ENCODE data around the gene SMOC2. TPM values are rescaled to one million over a fixed set of nuclear protein-coding genes. Genes with fewer than 3 reads are reported as not detected.
A peak's percentile ranks its signal among the peaks of the same experiment; 100 is the strongest.

The SMOC2 gene
- total RNA-seq, 4 donors from 2014 or later = 9.0 to 25.7 (median 15.2) TPM

GRCh38 chr6:168396561-168396960 lies 44.4 kb upstream of the SMOC2 start:
- H3K9me3 ChIP-seq = no peaks in the 10 kb centered on the region
- TF ChIP-seq CTCF (IDR thresholded peaks at IDR 0.05) (no peak), POLR2A (IDR thresholded peaks at IDR 0.05) (no peak)
- intact Hi-C loops (cut with DNase I) = no loop called here
- WGBS, 2 donors = 89 to 91% methylated on average over 16 of the region's 16 CpGs
- no peaks in the 10 kb centered on the region for H3K27me3 ChIP-seq
- no peak overlapping the region for H3K27ac ChIP-seq
- H3K36me3 ChIP-seq = no peaks in the 10 kb centered on the region
- DNase-seq = no peak
- peaks cover 0 to 8% of the 10 kb centered on the region in 2 donors for H3K4me1 ChIP-seq
- no peak overlapping the region for H3K4me3 ChIP-seq (replicated peaks in 1 of 3)

- TF ChIP-seq POLR2A (IDR thresholded peaks at IDR 0.05) (no peak), CTCF (IDR thresholded peaks at IDR 0.05) (no peak)
- Histone ChIP-seq H3K9me3 (no peaks in the 10 kb centered on the region), H3K27ac (no peak overlapping the region), H3K36me3 (no peaks in the 10 kb centered on the region), H3K4me1 (peaks cover 4 to 9% of the 10 kb centered on the region in 2 donors), H3K27me3 (no peaks in the 10 kb centered on the region), H3K4me3 (replicated peaks in 1 of 3) (no peak overlapping the region)
- DNase-seq = no peak
- WGBS, 2 donors = 81 to 90% methylated on average over 9 to 10 of the region's 10 CpGs
- intact Hi-C loops (cut with DNase I) = no loop called here
Observed at GRCh38 chr6:168397012-168397411, 44.0 kb upstream of the SMOC2 start.

GRCh38 chr6:168400037-168400436 lies 40.9 kb upstream of the SMOC2 start:
- 59 to 76% methylated on average over 2 of the region's 2 CpGs for WGBS, 2 donors
- Histone ChIP-seq H3K9me3 (no peaks in the 10 kb centered on the region), H3K27me3 (no peaks in the 10 kb centered on the region), H3K36me3 (no peaks in the 10 kb centered on the region), H3K4me1 (peaks cover 9 to 18% of the 10 kb centered on the region in 2 donors), H3K27ac (no peak overlapping the region), H3K4me3 (replicated peaks in 1 of 3) (no peak overlapping the region)
- intact Hi-C loops (cut with DNase I) = no loop called here
- DNase-seq = peak in 1 of 2 donors; percentile 1
- TF ChIP-seq POLR2A (IDR thresholded peaks at IDR 0.05) (no peak), CTCF (IDR thresholded peaks at IDR 0.05) (no peak)

- no peak overlapping the region for H3K4me3 ChIP-seq (replicated peaks in 1 of 3)
- peak in 1 of 2 donors; percentile 1 for DNase-seq
- no peak overlapping the region for H3K27ac ChIP-seq
- H3K36me3 ChIP-seq = no peaks in the 10 kb centered on the region
- no peaks in the 10 kb centered on the region for H3K9me3 ChIP-seq
- 82 to 96% methylated on average over 8 to 9 of the region's 9 CpGs for WGBS, 2 donors
- TF ChIP-seq CTCF (IDR thresholded peaks at IDR 0.05) (no peak), POLR2A (IDR thresholded peaks at IDR 0.05) (no peak)
- intact Hi-C loops (cut with DNase I) = no loop called here
- no peaks in the 10 kb centered on the region for H3K27me3 ChIP-seq
- peaks cover 12 to 26% of the 10 kb centered on the region in 2 donors for H3K4me1 ChIP-seq
Observed at GRCh38 chr6:168403370-168404005, 37.5 kb upstream of the SMOC2 start.

- TF ChIP-seq POLR2A (IDR thresholded peaks at IDR 0.05) (no peak), CTCF (IDR thresholded peaks at IDR 0.05) (no peak)
Observed at GRCh38 chr6:168404560-168404959, 36.4 kb upstream of the SMOC2 start.

More at GRCh38 chr6:168404560-168404959, 36.4 kb upstream of the SMOC2 start:
- intact Hi-C loops (cut with DNase I) = no loop called here
- WGBS, 2 donors = 23% methylated on average over 1 of the region's 1 CpG; no CpG with 5 or more reads in 1 of the 2 donors
- H3K9me3 ChIP-seq = no peaks in the 10 kb centered on the region
- no peak overlapping the region for H3K4me3 ChIP-seq (replicated peaks in 1 of 3)
- peak overlapping the region in 1 of 3 donors; percentile 39 for H3K27ac ChIP-seq
- H3K27me3 ChIP-seq = no peaks in the 10 kb centered on the region
- H3K4me1 ChIP-seq = peaks cover 12 to 26% of the 10 kb centered on the region in 2 donors
- DNase-seq = peak; percentile 95 to 96
- no peaks in the 10 kb centered on the region for H3K36me3 ChIP-seq

All from thyroid gland (tissue), 4 donors.